MM.1S (cell line): ENCODE data around the gene CBY2.

ENCODE experiments used
- CTCF ChIP-seq: fragments of 300-600 bp; sonication (generic); IDR thresholded peaks from 2 replicates; pipeline ENCODE4 v1.5.1; 2016; ENCODE audit warnings: antibody characterized with exemption, low read length, mixed read lengths
- EZH2 ChIP-seq: fragments of 300-600 bp; sonication (generic); optimal IDR thresholded peaks from 2 replicates; pipeline ENCODE3; 2017; ENCODE audit warnings: low read depth, mild to moderate bottlenecking, antibody characterized with exemption, low read length, mixed read lengths

- TF ChIP-seq CTCF (no peak), EZH2 (no peak)
Measured at GRCh38 chr13:45682494-45683008, 19.6 kb upstream of the CBY2 start.
